HG03039 (cell line): ENCODE measurements around the gene CNTFR.

Experiments used
- ATAC-seq: cut with Tn5 transposase; IDR thresholded peaks from one replicate; pipeline ENCODE4 v1.9.1; 2021; ENCODE audit warnings: mild to moderate bottlenecking, moderate library complexity; ENCODE audit not compliant: unreplicated experiment

Gene CNTFR

GRCh38 chr9:34620061-34620994, 30.8 kb upstream of the CNTFR start, which contains the start of gene DCTN3:
DCTN3 (minus strand) TSS chr9:34620495; CDS start chr9:34620464, 31 bp downstream.
- peak; percentile 92 for ATAC-seq

- no peak for ATAC-seq
Measured at GRCh38 chr9:34615132-34615531, 25.6 kb upstream of the CNTFR start.

GRCh38 chr9:34612788-34613390, 23.4 kb upstream of the CNTFR start:
- no peak for ATAC-seq

- peak; percentile 82 for ATAC-seq
Measured at GRCh38 chr9:34611811-34612787, 22.6 kb upstream of the CNTFR start, which contains the start of gene RPP25L. RPP25L (minus strand) TSS chr9:34612097; CDS start chr9:34611296, 801 bp downstream.

GRCh38 chr9:34611251-34611810, 21.8 kb upstream of the CNTFR start:
- no peak for ATAC-seq

- ATAC-seq, result no peak
Measured at GRCh38 chr9:34610434-34611206, 21.1 kb upstream of the CNTFR start.

DNA sequence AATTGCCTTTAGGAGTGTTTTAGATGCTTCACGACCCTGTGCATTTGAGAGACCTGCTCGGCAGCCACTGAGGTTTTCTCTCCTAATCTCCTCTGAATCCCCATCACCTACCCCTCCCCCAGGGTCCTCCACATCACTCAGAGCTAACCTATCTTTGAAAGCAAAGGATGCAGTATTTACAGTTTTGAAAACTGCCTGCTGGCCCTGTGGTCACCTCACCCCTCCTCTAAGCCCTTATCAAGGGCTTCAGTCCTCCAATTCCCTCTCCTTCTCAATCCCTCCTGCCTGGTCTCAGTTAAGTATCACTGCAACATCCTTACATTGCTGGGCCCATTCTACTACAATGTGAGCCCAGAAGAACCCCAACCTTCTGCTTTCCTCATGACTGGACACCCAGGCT, 17.8 kb upstream of the CNTFR start:
- no peak for ATAC-seq

GRCh38 chr9:34606905-34607304, 17.4 kb upstream of the CNTFR start:
- ATAC-seq, result no peak

DNA sequence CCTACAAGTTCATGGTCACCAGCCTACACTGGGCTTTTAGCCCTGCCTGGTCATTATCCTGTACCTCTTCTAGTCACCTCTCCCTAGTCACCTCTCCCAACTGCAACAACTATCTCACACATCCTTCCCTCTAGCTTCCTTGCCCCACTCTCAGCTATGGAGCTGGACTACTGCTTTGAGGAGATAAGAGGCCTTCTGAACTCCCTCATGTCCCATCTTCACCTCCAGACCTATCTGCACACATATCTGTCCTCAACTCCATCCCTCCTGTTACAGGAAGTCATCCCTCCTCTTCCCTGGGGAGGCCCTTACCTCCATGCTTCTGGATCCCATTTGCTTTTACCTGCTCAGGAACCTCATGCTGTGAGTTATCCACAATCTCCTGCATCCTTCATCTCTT, 16.7 kb upstream of the CNTFR start:
- no peak for ATAC-seq

- ATAC-seq, result no peak
Measured at GRCh38 chr9:34603610-34604231, 14.2 kb upstream of the CNTFR start.

DNA sequence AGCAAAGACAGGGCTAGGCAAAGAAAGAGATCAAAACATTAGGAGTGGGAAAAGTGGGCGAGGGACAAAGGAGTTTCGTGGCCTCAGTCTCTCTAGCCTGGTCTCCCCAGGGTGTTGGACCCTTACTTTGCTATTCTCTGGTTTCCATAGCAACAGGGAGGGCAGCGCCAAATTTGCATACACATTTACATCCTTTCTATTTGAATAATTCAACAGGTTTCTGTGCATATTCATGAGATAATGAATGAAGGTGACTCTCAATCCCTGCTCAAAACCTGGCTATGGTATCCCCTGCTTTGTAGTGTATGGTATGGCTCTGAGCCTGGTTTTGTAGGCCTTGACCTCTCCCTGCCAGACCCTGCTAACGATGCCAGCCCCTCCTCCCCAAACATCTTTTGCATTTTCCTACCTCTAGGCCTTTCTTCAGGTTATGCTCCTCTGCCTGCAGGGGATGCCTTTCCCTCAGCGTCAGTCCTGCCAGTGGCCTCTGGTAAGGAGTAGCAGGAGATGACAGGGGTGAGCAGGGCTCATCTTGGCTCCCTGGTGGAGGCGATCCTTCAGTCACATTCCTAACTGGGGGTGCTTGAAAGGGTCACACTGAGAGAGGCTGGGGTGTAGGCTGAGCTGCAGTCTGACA, 12.5 kb upstream of the CNTFR start:
- no peak for ATAC-seq

DNA sequence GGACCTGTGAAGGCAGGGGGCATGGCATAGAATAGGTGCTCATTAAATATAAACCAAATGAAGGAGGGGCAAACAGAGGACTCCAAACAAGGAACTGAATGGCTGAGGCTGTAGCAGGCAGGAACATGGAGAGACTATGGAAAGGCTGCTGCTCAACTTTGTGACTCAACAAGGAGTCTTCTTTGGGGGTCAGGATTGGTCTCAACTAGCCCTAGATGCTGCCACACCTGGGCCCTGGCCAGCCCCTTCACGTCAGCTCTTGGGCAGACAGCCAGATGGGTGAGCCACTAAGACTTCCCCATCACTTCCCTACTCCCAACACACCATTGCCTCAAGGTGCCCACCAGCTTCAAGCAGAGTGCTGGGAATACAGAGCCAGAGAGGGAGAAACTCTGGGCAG, 11.4 kb upstream of the CNTFR start:
- no peak for ATAC-seq

DNA sequence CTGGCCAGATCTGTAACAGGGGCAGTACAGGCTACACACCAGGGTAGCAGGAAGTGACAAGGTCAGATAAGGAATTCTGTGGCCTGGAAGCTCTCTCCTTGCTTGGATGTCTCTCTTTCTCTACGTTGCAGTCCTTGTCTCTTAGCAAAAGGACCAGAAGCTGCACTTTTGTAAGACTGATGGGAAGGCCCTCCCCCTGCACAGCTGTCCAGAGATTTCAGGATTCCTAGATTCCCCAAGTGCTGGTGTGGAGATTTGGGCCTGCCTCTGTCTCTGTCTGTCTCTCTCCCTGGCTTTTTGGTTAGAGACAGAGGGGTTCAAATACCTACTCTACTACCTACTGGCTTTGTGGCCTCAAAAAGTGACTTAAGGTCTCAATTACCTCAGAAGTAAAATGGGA, 10.0 kb upstream of the CNTFR start:
- ATAC-seq, result no peak

DNA sequence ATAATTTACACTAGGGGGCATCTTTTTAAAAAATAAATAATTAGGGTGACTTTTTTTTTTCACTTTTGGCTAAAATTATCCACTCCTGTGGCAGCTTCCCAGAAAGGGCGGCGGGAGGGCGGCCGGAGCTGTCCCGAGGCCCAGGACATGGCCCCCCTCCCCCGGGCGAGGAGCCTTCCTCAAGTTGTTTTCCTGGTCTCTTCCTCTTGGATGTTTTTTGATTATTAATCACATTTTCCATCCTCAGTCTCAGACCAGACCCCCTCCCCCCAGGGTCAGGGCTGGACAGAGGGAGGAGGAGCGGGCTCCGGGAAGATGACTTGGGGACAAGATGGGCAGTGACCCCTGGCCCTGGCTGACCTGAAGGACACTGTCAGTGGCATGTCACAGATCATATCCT, 4.7 kb upstream of the CNTFR start:
- ATAC-seq, result no peak

GRCh38 chr9:34592895-34593601, 3.5 kb upstream of the CNTFR start:
- ATAC-seq, result no peak

DNA sequence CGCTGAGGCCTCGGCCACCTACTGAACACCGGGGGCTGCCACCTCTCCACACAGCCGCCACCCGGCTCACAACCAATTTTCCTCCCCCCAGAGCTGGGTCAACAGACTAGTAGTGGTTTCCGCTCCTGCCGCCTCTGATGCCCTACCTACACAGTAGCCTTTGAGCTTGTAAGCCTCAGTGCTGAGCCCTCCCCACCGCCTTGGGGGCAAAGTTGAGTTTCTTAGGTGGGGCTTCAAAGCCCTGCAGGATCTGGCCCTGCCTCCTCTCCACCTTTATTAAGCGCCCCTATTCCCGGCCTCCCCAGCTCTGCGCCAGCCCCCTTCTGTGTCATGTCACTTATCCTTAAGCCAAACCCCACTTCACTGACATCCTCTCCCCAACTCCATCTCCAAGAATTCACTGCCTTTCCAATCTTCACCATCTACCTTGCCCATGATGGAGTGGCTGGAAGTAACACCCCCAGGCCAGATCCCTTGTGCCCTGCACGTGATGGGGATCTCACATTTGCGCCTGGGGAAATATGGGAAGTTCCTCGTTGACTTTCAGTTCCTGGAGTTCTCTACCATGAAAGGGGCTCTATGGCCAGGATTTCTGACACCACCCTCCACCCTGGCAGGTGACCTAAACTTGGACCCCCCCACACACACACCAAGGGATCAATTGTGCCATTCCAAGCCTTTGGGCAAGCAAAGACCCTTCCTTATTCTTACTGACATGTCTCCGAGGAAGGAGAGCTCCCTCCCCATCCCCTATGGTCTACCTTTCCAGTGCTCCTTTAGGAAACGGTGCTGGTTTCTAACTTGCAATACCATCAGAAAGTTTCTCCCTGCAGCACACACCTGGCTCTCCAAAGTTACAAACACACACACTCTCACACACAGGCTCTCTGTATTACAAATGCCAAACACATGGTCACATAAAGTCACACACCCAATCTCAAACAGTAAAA, 2.7 kb upstream of the CNTFR start:
- ATAC-seq, result no peak

GRCh38 chr9:34591248-34591916, 1.9 kb upstream of the CNTFR start:
- ATAC-seq, result peak; percentile 54
